AG10803 (cell line): ENCODE results near the gene TTR.

Experiments used
- DNase-seq: peaks from one replicate; pipeline ENCODE4 v3.0.0; 2010; ENCODE audit warnings: low read depth
- H3K4me3 ChIP-seq: 2 replicates; pipeline ENCODE4 v1.5.1; 2011; ENCODE audit warnings: mild to moderate bottlenecking, low read length, control low read depth
- TF ChIP-seq, protein P1 (sequence below): conservative IDR thresholded peaks from 2 replicates; pipeline ENCODE4 v1.5.1; 2011; ENCODE audit warnings: mild to moderate bottlenecking, low read length, control low read depth, inconsistent platforms

Gene TTR

GRCh38 chr18:31590570-31590969, 1.1 kb upstream of the TTR start:
- no peak overlapping the region for H3K4me3 ChIP-seq
- TF ChIP-seq, protein P1, sequence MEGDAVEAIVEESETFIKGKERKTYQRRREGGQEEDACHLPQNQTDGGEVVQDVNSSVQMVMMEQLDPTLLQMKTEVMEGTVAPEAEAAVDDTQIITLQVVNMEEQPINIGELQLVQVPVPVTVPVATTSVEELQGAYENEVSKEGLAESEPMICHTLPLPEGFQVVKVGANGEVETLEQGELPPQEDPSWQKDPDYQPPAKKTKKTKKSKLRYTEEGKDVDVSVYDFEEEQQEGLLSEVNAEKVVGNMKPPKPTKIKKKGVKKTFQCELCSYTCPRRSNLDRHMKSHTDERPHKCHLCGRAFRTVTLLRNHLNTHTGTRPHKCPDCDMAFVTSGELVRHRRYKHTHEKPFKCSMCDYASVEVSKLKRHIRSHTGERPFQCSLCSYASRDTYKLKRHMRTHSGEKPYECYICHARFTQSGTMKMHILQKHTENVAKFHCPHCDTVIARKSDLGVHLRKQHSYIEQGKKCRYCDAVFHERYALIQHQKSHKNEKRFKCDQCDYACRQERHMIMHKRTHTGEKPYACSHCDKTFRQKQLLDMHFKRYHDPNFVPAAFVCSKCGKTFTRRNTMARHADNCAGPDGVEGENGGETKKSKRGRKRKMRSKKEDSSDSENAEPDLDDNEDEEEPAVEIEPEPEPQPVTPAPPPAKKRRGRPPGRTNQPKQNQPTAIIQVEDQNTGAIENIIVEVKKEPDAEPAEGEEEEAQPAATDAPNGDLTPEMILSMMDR: no peak
- no peak for DNase-seq

DNA sequence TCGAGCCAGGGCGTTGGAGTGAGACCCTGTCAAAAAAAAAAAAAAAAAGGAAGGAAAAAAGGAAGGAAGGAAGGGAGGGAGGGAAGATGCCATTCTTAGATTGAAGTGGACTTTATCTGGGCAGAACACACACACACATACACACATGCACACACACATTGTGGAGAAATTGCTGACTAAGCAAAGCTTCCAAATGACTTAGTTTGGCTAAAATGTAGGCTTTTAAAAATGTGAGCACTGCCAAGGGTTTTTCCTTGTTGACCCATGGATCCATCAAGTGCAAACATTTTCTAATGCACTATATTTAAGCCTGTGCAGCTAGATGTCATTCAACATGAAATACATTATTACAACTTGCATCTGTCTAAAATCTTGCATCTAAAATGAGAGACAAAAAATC, 564 bp upstream of the TTR start:
- DNase-seq: no peak
- no peak overlapping the region for H3K4me3 ChIP-seq
- TF ChIP-seq, protein P1: no peak

- DNase-seq: no peak
- TF ChIP-seq, protein P1: no peak
- no peak overlapping the region for H3K4me3 ChIP-seq
These were observed 955 bp downstream of the TTR start for GRCh38 chr18:31592506-31593157.

DNA sequence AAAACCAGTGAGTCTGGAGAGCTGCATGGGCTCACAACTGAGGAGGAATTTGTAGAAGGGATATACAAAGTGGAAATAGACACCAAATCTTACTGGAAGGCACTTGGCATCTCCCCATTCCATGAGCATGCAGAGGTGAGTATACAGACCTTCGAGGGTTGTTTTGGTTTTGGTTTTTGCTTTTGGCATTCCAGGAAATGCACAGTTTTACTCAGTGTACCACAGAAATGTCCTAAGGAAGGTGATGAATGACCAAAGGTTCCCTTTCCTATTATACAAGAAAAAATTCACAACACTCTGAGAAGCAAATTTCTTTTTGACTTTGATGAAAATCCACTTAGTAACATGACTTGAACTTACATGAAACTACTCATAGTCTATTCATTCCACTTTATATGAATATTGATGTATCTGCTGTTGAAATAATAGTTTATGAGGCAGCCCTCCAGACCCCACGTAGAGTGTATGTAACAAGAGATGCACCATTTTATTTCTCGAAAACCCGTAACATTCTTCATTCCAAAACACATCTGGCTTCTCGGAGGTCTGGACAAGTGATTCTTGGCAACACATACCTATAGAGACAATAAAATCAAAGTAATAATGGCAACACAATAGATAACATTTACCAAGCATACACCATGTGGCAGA, 3.6 kb downstream of the TTR start:
- DNase-seq: peak; percentile 11
- no peak overlapping the region for H3K4me3 ChIP-seq
- TF ChIP-seq, protein P1: no peak

DNA sequence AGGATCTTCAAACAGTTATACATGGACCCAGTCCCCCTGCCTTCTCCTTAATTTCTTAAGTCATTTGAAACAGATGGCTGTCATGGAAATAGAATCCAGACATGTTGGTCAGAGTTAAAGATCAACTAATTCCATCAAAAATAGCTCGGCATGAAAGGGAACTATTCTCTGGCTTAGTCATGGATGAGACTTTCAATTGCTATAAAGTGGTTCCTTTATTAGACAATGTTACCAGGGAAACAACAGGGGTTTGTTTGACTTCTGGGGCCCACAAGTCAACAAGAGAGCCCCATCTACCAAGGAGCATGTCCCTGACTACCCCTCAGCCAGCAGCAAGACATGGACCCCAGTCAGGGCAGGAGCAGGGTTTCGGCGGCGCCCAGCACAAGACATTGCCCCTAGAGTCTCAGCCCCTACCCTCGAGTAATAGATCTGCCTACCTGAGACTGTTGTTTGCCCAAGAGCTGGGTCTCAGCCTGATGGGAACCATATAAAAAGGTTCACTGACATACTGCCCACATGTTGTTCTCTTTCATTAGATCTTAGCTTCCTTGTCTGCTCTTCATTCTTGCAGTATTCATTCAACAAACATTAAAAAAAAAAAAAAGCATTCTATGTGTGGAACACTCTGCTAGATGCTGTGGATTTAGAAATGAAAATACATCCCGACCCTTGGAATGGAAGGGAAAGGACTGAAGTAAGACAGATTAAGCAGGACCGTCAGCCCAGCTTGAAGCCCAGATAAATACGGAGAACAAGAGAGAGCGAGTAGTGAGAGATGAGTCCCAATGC, 4.6 kb downstream of the TTR start:
- peak; percentile 45 for DNase-seq
- TF ChIP-seq, protein P1: no peak
- H3K4me3 ChIP-seq: no peak overlapping the region

DNA sequence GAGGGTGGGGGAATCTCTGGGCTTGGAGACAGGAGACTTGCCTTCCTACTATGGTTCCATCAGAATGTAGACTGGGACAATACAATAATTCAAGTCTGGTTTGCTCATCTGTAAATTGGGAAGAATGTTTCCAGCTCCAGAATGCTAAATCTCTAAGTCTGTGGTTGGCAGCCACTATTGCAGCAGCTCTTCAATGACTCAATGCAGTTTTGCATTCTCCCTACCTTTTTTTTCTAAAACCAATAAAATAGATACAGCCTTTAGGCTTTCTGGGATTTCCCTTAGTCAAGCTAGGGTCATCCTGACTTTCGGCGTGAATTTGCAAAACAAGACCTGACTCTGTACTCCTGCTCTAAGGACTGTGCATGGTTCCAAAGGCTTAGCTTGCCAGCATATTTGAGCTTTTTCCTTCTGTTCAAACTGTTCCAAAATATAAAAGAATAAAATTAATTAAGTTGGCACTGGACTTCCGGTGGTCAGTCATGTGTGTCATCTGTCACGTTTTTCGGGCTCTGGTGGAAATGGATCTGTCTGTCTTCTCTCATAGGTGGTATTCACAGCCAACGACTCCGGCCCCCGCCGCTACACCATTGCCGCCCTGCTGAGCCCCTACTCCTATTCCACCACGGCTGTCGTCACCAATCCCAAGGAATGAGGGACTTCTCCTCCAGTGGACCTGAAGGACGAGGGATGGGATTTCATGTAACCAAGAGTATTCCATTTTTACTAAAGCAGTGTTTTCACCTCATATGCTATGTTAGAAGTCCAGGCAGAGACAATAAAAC, 6.5 kb downstream of the TTR start:
- peak; percentile 23 for DNase-seq
- TF ChIP-seq, protein P1: no peak
- H3K4me3 ChIP-seq: no peak overlapping the region
